CD14-positive monocyte (primary cell): ENCODE measurements around the gene WWC2. TPM values are rescaled to one million over a fixed set of nuclear protein-coding genes. Genes with fewer than 3 reads are reported as not detected.

ENCODE experiments used
- DNase-seq, 3 donors: peaks; one replicate each; pipeline ENCODE4 v3.0.0-alpha.2; 2011 to 2022
- H2AFZ ChIP-seq: 2 replicates; pipeline ENCODE4 v1.6.0; 2012; ENCODE audit warnings: mild to moderate bottlenecking, low read depth, low read length, inconsistent platforms; ENCODE audit not compliant: insufficient read depth, poor library complexity, severe bottlenecking
- H3K27ac ChIP-seq, 2 donors: 1 replicate in 1 of 2; 2 replicates in 1 of 2; pipeline ENCODE4 v1.5.1; 2012 to 2013; ENCODE audit warnings: low read length in 2 of 2, control low read depth in 1 of 2, inconsistent platforms in 1 of 2, low read depth in 1 of 2, mild to moderate bottlenecking in 1 of 2
- H3K27me3 ChIP-seq, 2 donors: one replicate each; pipeline versions ENCODE4 v1.6.0 to v1.6.1; 2011 to 2013; ENCODE audit warnings: low read length in 2 of 2; ENCODE audit not compliant: control insufficient read depth in 2 of 2, insufficient read depth in 2 of 2
- H3K36me3 ChIP-seq, 2 donors: replicated peaks in 1 of 2; 1 replicate in 1 of 2; 2 replicates in 1 of 2; pipeline versions ENCODE4 v1.5.1 to v1.6.1; 2012 to 2013; ENCODE audit warnings: low read length in 2 of 2, control low read depth in 1 of 2, inconsistent platforms in 1 of 2, mild to moderate bottlenecking in 1 of 2; ENCODE audit not compliant: insufficient read depth in 2 of 2, control insufficient read depth in 1 of 2
- H3K4me1 ChIP-seq, 2 donors: 1 replicate in 1 of 2; 2 replicates in 1 of 2; pipeline versions ENCODE4 v1.5.1 to v1.6.1; 2012 to 2013; ENCODE audit warnings: low read length in 2 of 2, control low read depth in 1 of 2, inconsistent platforms in 1 of 2, mild to moderate bottlenecking in 1 of 2, moderate library complexity in 1 of 2; ENCODE audit not compliant: insufficient read depth in 2 of 2, control insufficient read depth in 1 of 2
- H3K4me2 ChIP-seq: replicated peaks from 2 replicates; pipeline ENCODE3; 2012; ENCODE audit warnings: low read length, moderate library complexity, mild to moderate bottlenecking; ENCODE audit not compliant: poor library complexity, severe bottlenecking; ENCODE audit errors: extremely low read depth
- H3K4me3 ChIP-seq, 3 experiments: fragments of 200-600 bp in 1 of 3; sonication (generic) in 1 of 3; replicated peaks in 1 of 3; 1 replicate in 2 of 3; 2 replicates in 1 of 3; pipeline ENCODE4 v1.5.1; 2011 to 2013; ENCODE audit warnings: low read length in 3 of 3, mild to moderate bottlenecking in 3 of 3, control low read depth in 2 of 3, low read depth in 2 of 3, inconsistent platforms in 1 of 3, moderate library complexity in 1 of 3
- H3K79me2 ChIP-seq: 2 replicates; pipeline ENCODE4 v1.6.0; 2012; ENCODE audit warnings: mild to moderate bottlenecking, control low read depth, inconsistent platforms, low read length, moderate library complexity; ENCODE audit not compliant: insufficient read depth
- H3K9ac ChIP-seq: 2 replicates; pipeline ENCODE4 v1.6.0; 2017; ENCODE audit warnings: low read length, mild to moderate bottlenecking; ENCODE audit not compliant: insufficient read depth, poor library complexity, severe bottlenecking
- H3K9me3 ChIP-seq, 2 donors: replicated peaks in 1 of 2; 1 replicate in 1 of 2; 2 replicates in 1 of 2; pipeline versions ENCODE4 v1.5.1 to v1.6.1; 2012 to 2013; ENCODE audit warnings: low read length in 2 of 2, control low read depth in 1 of 2; ENCODE audit not compliant: control insufficient read depth in 1 of 2, insufficient read depth in 1 of 2
- H4K20me1 ChIP-seq: 2 replicates; pipeline ENCODE4 v1.6.0; 2012; ENCODE audit warnings: mild to moderate bottlenecking, low read length, control low read depth, moderate library complexity; ENCODE audit not compliant: insufficient read depth
- H3K27ac Mint-ChIP-seq, 7 donors: one replicate each; pipeline ENCODE4 v1.8.0; 2020; ENCODE audit warnings: mild to moderate bottlenecking in 7 of 7, mixed read lengths in 7 of 7, moderate library complexity in 6 of 7, inconsistent platforms in 2 of 7
- H3K27me3 Mint-ChIP-seq, 3 donors: one replicate each; pipeline ENCODE4 v1.8.0; 2021 to 2022; ENCODE audit warnings: low read depth in 3 of 3, mild to moderate bottlenecking in 3 of 3, mixed read lengths in 3 of 3, moderate library complexity in 3 of 3, inconsistent platforms in 1 of 3
- H3K36me3 Mint-ChIP-seq, 2 donors: one replicate each; pipeline ENCODE4 v1.8.0; 2020; ENCODE audit warnings: mixed read lengths in 2 of 2, inconsistent platforms in 1 of 2, mild to moderate bottlenecking in 1 of 2
- H3K4me1 Mint-ChIP-seq: one replicate; pipeline ENCODE4 v1.8.0; 2020; ENCODE audit warnings: mild to moderate bottlenecking, mixed read lengths
- H3K4me3 Mint-ChIP-seq, 2 donors: one replicate each; pipeline ENCODE4 v1.8.0; 2020; ENCODE audit warnings: mild to moderate bottlenecking in 2 of 2, mixed read lengths in 2 of 2, moderate library complexity in 1 of 2
- H3K9me3 Mint-ChIP-seq, 7 donors: one replicate each; pipeline ENCODE4 v1.8.0; 2020 to 2022; ENCODE audit warnings: mixed read lengths in 7 of 7, mild to moderate bottlenecking in 6 of 7, moderate library complexity in 6 of 7, inconsistent platforms in 2 of 7
- CTCF ChIP-seq: fragments of 200-600 bp; IDR thresholded peaks from one replicate; pipeline ENCODE4 v1.8.0; 2022; ENCODE audit warnings: antibody characterized with exemption, mild to moderate bottlenecking
- WGBS: methylation state at CpG from one replicate; pipeline ENCODE4 v1.1.5; 2013; ENCODE audit warnings: missing lambda C conversion rate; ENCODE audit not compliant: insufficient coverage; 5-methylcytosine and 5-hydroxymethylcytosine counted together
- intact Hi-C, 2 donors: fragments of 100-400 bp; cut with micrococcal nuclease; formaldehyde crosslinking; loops; one replicate each; pipeline versions ENCODE4 v1.15.0 to v1.15.1; 2023
- polyA plus RNA-seq, 3 donors: library from polyadenylated mRNA; depleted of rRNA in 1 of 3; unstranded in 2 of 3; stranded (reverse) in 1 of 3; fragments of 300-500 nt in 2 of 3; fragments of >200 nt in 1 of 3; fragmentation: Illumina TruSeq in 2 of 3; gene quantifications; 1 replicate in 2 of 3; 2 replicates in 1 of 3; pipeline ENCODE4 v1.2.3, GENCODE V29; 2012 to 2021

The WWC2 gene
- polyA plus RNA-seq, 3 donors: 1.9 to 3.8 (median 2.9) TPM

DNA sequence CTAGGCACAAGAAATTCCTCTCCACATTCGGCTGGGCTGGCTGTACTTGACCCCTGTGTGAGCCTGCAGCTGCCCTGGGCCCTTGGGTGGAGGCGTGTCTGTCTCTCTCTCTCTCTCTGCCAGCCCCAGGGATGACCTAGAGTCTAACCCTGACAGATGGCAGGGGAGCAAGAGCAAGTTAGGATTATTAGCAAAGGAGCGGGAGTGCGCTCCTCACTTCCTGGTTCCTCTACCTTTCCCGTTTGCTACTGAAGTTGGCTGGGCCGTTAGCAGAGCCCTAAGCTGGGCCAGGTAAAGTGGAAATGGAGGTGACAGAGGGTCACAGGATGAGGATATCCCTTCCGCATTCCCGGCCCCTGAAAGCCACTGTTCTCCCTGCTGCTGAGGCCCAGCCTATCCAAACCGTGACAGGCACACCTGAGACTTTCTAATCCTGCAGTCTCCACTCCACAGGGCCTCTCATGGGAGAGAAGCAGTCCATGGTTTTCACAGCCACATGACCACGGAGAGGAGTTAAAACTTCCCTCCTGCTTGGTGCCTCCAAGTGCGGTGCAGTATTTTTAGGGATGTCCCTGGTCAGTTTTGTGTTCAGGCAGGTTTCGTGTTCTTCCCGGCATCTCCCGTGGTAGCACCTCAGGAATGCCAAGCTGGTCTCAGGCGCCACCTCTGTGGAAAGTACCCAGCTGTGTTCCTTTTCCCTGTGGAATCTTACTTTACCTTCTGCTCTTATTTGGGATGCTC, 141.7 kb downstream of the WWC2 start:
- Histone ChIP-seq H3K9me3 (no peaks in the 10 kb centered on the region), H3K36me3 (no peaks in the 10 kb centered on the region), H3K4me1 (no peaks in the 10 kb centered on the region), H3K4me3 (no peak overlapping the region), H3K4me2 (no peak overlapping the region), H4K20me1 (no peaks in the 10 kb centered on the region), H3K27ac (no peak overlapping the region), H3K9ac (no peak overlapping the region), H3K27me3 (no peaks in the 10 kb centered on the region), H3K79me2 (no peaks in the 10 kb centered on the region), H2AFZ (no peak overlapping the region)
- H3K36me3 Mint-ChIP-seq: peaks cover 0 to 4% of the 10 kb centered on the region in 2 donors
- H3K27me3 Mint-ChIP-seq: no peaks in the 10 kb centered on the region
- peaks cover 0 to 13% (median 5%) of the 10 kb centered on the region in 7 donors for H3K9me3 Mint-ChIP-seq
- H3K4me1 Mint-ChIP-seq: no peaks in the 10 kb centered on the region
- TF ChIP-seq CTCF: no peak
- WGBS: 94% methylated on average over 12 of the region's 15 CpGs
- peak overlapping the region in 1 of 7 donors; percentile 13 for H3K27ac Mint-ChIP-seq
- H3K4me3 Mint-ChIP-seq: no peak overlapping the region
- DNase-seq: no peak
- intact Hi-C loops: no loop called here

DNA sequence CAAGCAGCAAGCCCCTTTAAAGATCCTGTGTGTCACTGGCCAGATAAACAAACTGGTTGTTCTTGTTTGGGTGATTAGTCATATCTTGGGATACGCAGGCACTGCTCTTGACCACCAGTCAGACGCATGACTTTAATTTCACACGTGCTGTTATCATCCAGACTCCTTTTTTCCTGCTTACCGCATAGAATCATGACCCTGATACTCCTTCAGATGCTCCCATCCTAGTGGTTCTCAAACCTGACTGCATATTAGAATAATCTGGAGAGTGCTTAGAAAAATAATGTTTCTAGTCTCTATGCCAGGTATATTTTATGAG, 142.2 kb downstream of the WWC2 start:
- Histone ChIP-seq H3K4me2 (no peak overlapping the region), H2AFZ (no peak overlapping the region), H3K4me1 (no peaks in the 10 kb centered on the region), H3K9ac (no peak overlapping the region), H3K4me3 (no peak overlapping the region), H3K27ac (no peak overlapping the region), H4K20me1 (no peaks in the 10 kb centered on the region), H3K36me3 (no peaks in the 10 kb centered on the region), H3K27me3 (no peaks in the 10 kb centered on the region), H3K79me2 (no peaks in the 10 kb centered on the region), H3K9me3 (no peaks in the 10 kb centered on the region)
- Mint-ChIP-seq H3K4me1 (no peaks in the 10 kb centered on the region), H3K4me3 (no peak overlapping the region), H3K9me3 (peaks cover 0 to 10% (median 5%) of the 10 kb centered on the region in 7 donors), H3K27ac (peak overlapping the region in 2 of 7 donors; percentile 14 to 31), H3K27me3 (no peaks in the 10 kb centered on the region), H3K36me3 (peaks cover 0 to 4% of the 10 kb centered on the region in 2 donors)
- DNase-seq: no peak
- WGBS: no CpG with 5 or more reads among the region's 4 CpGs
- intact Hi-C loops: no loop called here
- no peak for TF ChIP-seq CTCF
